Progenitor cell of endocrine pancreas (in vitro differentiated cells): ENCODE results near the gene FDX1. TPM values are rescaled to one million over a fixed set of nuclear protein-coding genes. Genes with fewer than 3 reads are reported as not detected.
A peak's percentile ranks its signal among the peaks of the same experiment; 100 is the strongest.
"Not testable (repeated sequence)": the region's sequence is repeated elsewhere in the genome, so short reads cannot be mapped to it uniquely, and the experiment has no call there.

ENCODE experiments used
- DNase-seq: peaks from one replicate; pipeline ENCODE4 v3.0.0; 2021; ENCODE audit warnings: low spot score; ENCODE audit not compliant: unreplicated experiment
- H3K27ac Mint-ChIP-seq: 2 replicates; pipeline ENCODE4 v1.8.0; 2021; ENCODE audit warnings: mild to moderate bottlenecking, moderate library complexity, mixed read lengths
- H3K27me3 Mint-ChIP-seq: 2 replicates; pipeline ENCODE4 v1.8.0; 2021; ENCODE audit warnings: mixed read lengths
- H3K36me3 Mint-ChIP-seq: 2 replicates; pipeline ENCODE4 v1.8.0; 2022; ENCODE audit warnings: mixed read lengths; ENCODE audit not compliant: insufficient read depth
- H3K4me1 Mint-ChIP-seq: 2 replicates; pipeline ENCODE4 v1.8.0; 2021; ENCODE audit warnings: low read depth, mixed read lengths
- H3K4me3 Mint-ChIP-seq: 2 replicates; pipeline ENCODE4 v1.8.0; 2021; ENCODE audit warnings: low read depth, mild to moderate bottlenecking, moderate library complexity, mixed read lengths
- H3K9me3 Mint-ChIP-seq: 2 replicates; pipeline ENCODE4 v1.8.0; 2021; ENCODE audit warnings: low read depth, mixed read lengths
- total RNA-seq: library from RNA; stranded (reverse); gene quantifications from 2 replicates; pipeline ENCODE4 v1.2.1, GENCODE V29; 2021
- TF ChIP-seq, protein P1 (sequence below): fragments of 200-600 bp; sonication (generic); IDR thresholded peaks from one replicate; pipeline ENCODE4 v1.5.0; 2021; ENCODE audit warnings: antibody characterized with exemption, mild to moderate bottlenecking; ENCODE audit not compliant: unreplicated experiment

FDX1 gene
- total RNA-seq, 1 donor from 2014 or later = 13.6 TPM

DNA sequence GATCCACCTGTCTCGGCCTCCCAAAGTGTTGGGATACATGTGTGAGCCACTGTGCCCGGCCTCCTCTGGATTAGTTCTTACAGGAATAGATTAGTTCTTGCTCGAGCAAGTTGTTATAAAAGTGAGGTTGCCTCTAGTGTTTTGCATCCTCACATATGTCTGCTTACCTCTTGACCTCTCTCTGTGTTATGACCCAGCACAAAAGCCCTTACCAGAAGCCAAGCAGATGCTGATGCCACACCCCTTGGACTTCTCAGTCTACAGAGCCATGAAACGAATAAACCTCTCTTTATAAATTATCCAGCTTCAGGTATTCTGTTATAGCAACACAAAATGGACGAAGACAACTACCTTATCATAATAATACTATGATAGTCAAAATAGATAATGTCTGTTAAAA is 22.4 kb upstream of the FDX1 start:
- TF ChIP-seq, protein P1, sequence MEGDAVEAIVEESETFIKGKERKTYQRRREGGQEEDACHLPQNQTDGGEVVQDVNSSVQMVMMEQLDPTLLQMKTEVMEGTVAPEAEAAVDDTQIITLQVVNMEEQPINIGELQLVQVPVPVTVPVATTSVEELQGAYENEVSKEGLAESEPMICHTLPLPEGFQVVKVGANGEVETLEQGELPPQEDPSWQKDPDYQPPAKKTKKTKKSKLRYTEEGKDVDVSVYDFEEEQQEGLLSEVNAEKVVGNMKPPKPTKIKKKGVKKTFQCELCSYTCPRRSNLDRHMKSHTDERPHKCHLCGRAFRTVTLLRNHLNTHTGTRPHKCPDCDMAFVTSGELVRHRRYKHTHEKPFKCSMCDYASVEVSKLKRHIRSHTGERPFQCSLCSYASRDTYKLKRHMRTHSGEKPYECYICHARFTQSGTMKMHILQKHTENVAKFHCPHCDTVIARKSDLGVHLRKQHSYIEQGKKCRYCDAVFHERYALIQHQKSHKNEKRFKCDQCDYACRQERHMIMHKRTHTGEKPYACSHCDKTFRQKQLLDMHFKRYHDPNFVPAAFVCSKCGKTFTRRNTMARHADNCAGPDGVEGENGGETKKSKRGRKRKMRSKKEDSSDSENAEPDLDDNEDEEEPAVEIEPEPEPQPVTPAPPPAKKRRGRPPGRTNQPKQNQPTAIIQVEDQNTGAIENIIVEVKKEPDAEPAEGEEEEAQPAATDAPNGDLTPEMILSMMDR = no peak
- Mint-ChIP-seq H3K36me3 (no peaks in the 10 kb centered on the region), H3K4me3 (no peak overlapping the region), H3K9me3 (peaks cover 11% of the 10 kb centered on the region), H3K4me1 (peaks cover 10% of the 10 kb centered on the region), H3K27me3 (no peaks in the 10 kb centered on the region), H3K27ac (peak overlapping the region; percentile 1)
- DNase-seq = no peak

DNA sequence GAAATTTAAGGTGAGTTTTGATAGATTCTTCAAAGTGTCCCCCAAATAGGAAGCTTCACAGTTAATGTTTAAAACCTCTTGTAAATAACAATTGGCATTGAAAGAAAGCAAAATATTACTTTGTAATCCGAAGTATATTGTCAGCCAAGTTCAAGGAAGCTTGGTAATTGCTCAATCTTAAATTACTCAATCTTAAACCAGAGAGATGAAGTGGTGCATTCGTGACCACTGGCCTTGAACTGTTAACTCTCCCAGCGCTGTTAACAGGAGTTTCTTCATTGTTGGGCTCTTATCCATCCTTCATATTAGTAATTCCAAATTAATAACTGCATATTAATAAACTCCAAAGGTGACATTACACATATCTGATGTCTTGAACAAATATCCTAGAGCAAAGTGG is 20.6 kb upstream of the FDX1 start:
- DNase-seq = no peak
- peaks cover 10% of the 10 kb centered on the region for H3K4me1 Mint-ChIP-seq
- no peak overlapping the region for H3K4me3 Mint-ChIP-seq
- H3K27ac Mint-ChIP-seq = no peak overlapping the region
- H3K36me3 Mint-ChIP-seq = no peaks in the 10 kb centered on the region
- TF ChIP-seq, protein P1 = no peak
- H3K27me3 Mint-ChIP-seq = no peaks in the 10 kb centered on the region
- peaks cover 11% of the 10 kb centered on the region for H3K9me3 Mint-ChIP-seq

DNA sequence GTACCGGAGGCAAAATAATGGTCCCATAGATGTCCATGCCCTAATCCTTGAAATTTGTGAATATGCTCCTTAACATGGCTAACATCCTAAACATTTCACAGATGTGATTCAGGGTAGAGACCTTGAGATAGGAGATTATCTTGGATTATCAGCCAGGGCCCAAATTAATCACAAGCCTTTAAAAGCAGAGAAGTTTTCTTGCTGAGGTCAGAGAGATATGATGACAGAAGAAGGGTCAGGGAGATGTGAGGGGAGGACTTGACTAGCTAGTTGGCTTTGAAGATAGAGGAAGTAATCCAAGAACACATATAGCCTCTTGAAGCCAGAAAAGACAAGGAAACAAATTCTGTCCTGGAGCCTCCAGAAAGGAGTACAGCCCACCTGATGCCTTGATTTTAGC is 19.1 kb upstream of the FDX1 start:
- no peak for DNase-seq
- H3K4me1 Mint-ChIP-seq = peaks cover 2% of the 10 kb centered on the region
- no peak overlapping the region for H3K4me3 Mint-ChIP-seq
- no peaks in the 10 kb centered on the region for H3K36me3 Mint-ChIP-seq
- no peak overlapping the region for H3K27ac Mint-ChIP-seq
- H3K9me3 Mint-ChIP-seq = peaks cover 2% of the 10 kb centered on the region
- TF ChIP-seq, protein P1 = no peak
- no peaks in the 10 kb centered on the region for H3K27me3 Mint-ChIP-seq

DNA sequence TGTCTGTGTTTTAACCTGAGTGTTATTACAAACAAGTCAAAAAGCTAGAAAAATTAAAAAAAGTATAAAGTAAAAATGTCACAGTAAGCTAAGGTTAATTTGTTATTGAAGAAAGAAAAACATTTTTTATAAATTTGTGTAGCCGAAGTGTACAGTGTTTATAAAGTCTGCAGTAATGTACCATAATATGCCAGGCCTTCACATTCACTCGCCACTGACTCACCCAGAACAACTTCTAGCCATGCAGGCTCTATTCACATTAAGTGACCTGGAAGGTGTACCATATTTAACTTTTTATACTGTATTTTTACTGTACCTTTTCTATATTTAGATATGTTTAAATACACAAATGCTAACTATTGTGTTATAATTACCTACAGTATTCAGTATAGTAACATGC is 14.7 kb upstream of the FDX1 start:
- H3K9me3 Mint-ChIP-seq = no peaks in the 10 kb centered on the region
- no peaks in the 10 kb centered on the region for H3K36me3 Mint-ChIP-seq
- DNase-seq = no peak
- H3K4me1 Mint-ChIP-seq = no peaks in the 10 kb centered on the region
- TF ChIP-seq, protein P1 = no peak
- no peaks in the 10 kb centered on the region for H3K27me3 Mint-ChIP-seq
- H3K27ac Mint-ChIP-seq = no peak overlapping the region
- no peak overlapping the region for H3K4me3 Mint-ChIP-seq

DNA sequence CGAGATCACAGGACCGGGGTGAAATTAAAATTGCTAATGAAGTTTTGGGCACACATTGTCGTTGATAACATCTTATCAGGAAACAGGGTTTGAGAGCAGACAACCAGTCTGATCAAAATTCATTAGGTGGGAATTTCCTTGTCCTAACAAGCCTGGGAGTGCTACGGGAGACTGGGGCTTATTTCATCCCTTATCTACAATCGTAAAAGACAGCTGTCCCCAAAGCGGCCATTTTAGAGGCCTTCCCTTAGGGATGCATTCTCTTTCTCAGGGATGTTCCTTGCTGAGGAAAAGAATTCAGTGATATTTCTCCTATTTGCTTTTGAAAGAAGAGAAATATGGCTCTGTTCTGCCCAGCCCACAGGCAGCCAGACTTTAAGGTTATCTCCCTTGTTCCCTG is 8.1 kb upstream of the FDX1 start:
- DNase-seq, H3K9me3 Mint-ChIP-seq, H3K27ac Mint-ChIP-seq, H3K4me1 Mint-ChIP-seq, H3K4me3 Mint-ChIP-seq, H3K36me3 Mint-ChIP-seq, H3K27me3 Mint-ChIP-seq: not testable (repeated sequence)

DNA sequence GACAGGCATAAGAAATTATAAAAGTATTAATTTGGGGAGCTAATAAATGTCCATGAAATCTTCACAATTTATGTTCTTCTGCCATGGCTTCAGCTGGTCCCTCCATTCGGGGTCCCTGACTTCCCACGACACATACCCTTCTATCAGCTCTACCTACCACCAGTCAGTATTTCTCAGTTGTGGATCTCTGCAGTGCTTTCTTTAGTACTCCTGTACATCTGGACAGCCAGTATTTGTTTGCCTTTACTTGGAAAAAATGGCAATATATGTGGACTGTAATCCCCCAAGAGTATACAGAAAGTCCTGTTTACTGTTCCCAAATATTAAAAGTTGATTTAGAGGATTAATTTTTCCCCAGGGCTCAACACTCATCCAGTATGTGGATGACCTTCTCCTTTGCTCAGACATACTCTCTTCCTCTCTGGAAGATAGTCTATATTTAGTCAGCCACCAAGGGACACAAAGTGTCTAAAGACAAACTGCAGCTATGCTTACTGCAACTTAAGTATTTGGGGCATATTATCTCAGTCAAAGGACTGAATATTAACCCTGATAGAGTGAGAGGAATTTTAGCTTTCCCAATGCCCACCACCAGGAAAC is 7.3 kb upstream of the FDX1 start:
- no peaks in the 10 kb centered on the region for H3K4me1 Mint-ChIP-seq
- H3K27me3 Mint-ChIP-seq = no peaks in the 10 kb centered on the region
- H3K4me3 Mint-ChIP-seq = no peak overlapping the region
- H3K27ac Mint-ChIP-seq = no peak overlapping the region
- H3K36me3 Mint-ChIP-seq = no peaks in the 10 kb centered on the region
- no peak for DNase-seq
- H3K9me3 Mint-ChIP-seq = peaks cover 6% of the 10 kb centered on the region
- TF ChIP-seq, protein P1 = no peak
